GM12874 (cell line): Measurements from ENCODE around the gene PLEKHN1.

Experiments
- CTCF ChIP-seq: IDR thresholded peaks from 2 replicates; pipeline ENCODE4 v1.5.1; 2011; ENCODE audit warnings: low read depth, mild to moderate bottlenecking, control low read depth, low read length, moderate library complexity; ENCODE audit not compliant: insufficient read depth

Gene PLEKHN1

GRCh38 chr1:932173-932510 is 34.1 kb upstream of the PLEKHN1 start:
- no peak for TF ChIP-seq CTCF

DNA sequence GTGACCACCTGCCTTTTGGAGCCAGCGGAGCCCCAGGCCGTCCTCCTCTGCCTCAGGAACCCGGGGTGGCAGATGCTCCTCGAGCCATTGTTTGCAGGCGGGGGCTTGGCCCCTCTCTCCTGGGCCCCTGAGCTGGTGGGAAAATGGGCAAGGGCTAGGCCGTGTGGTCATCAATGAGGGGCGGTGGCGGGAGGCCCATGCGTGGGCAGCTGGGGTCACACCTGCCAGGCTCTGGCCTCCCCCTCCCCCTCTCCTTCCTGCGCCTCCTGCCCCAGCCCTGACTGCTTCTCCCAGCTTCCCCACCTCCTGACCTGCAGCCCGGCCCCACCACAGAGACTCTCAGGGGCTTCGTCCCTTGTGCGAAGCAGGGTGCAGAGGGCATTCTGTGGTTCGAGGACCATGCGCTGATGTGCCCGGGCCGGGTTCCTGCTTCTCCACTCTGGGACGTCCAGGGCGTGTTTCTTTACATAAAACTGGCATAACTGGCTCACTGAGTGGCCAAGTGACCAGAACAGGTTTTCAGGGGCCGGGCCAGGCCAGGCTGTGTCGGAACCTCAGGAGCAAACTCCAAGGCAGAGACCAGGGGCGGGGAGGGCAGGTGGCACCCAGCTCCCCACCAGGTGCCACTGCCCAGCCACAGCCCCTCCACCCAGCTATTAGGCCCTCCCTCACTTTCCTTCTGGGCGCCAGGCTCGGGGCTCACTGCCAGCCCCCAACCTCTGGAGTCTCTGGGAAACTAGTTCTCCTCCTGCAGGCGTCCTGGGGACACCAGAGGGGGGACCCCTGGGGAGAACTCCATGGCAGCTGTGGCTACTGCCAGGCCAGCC is 33.3 kb upstream of the PLEKHN1 start:
- no peak for TF ChIP-seq CTCF

GRCh38 chr1:933603-933940 is 32.7 kb upstream of the PLEKHN1 start:
- TF ChIP-seq CTCF, result no peak

- no peak for TF ChIP-seq CTCF
Measured at GRCh38 chr1:934991-935750, 31.1 kb upstream of the PLEKHN1 start.

- TF ChIP-seq CTCF, result no peak
Measured at GRCh38 chr1:935751-936231, 30.5 kb upstream of the PLEKHN1 start.

GRCh38 chr1:936348-937264 is 29.7 kb upstream of the PLEKHN1 start:
- TF ChIP-seq CTCF, result no peak

- no peak for TF ChIP-seq CTCF
Measured at GRCh38 chr1:937521-937920, 28.8 kb upstream of the PLEKHN1 start.
